Stimulated activated CD8-positive, alpha-beta memory T cell treated with anti-CD3 and anti-CD28 coated beads, Interleukin-12 subunit alpha, Interleukin-12 subunit beta, amount 100 ng/mL, for 4 hours (primary cell): Measurements from ENCODE around the gene DOCK10.
A peak's percentile ranks its signal among the peaks of the same experiment; 100 is the strongest.

Experiments
- DNase-seq: peaks from one replicate; pipeline ENCODE4 v3.0.0-alpha.2; 2020; ENCODE audit warnings: low read depth

Gene DOCK10

DNA sequence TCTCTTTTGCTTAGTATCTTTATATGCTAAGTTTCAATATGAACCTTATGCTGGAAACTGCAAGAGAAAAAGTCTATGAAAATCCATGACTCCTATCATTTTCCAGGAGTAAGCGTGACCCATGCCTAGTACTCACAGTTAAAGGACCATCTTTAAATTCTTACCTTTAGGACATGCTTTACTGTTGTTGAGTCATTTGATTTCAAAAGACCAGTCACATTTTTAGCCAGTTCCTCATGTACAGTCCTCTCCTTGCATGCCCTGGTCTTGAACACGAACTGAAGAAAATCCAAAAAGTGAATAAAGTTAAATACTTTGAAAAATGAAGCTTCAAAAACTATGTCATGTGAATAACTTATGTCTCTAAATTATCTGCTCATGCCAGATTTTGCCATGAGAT is 208.3 kb downstream of the DOCK10 start:
- DNase-seq: no peak

- DNase-seq: no peak
Observed at GRCh38 chr2:224832207-224832606, 210.1 kb downstream of the DOCK10 start.

DNA sequence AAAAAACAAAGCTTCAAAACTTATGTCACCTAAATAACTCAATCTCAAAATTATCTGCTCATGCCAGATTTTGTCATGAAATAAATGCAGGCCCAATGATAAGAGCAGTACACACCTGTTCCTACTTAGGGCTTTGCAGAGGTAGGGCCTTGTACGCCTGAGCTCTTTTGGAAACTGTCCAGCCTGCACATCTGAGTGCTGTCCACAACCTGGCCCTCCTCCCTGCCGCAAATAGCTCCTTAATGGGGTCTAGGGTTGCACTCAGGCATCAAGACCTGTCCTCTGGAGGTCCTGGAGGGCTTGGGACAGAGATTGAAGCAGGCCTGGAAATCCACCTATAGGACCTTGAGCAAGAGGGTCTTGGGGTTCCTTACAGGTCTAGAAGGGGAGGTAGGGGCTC is 210.7 kb downstream of the DOCK10 start:
- DNase-seq: no peak

DNA sequence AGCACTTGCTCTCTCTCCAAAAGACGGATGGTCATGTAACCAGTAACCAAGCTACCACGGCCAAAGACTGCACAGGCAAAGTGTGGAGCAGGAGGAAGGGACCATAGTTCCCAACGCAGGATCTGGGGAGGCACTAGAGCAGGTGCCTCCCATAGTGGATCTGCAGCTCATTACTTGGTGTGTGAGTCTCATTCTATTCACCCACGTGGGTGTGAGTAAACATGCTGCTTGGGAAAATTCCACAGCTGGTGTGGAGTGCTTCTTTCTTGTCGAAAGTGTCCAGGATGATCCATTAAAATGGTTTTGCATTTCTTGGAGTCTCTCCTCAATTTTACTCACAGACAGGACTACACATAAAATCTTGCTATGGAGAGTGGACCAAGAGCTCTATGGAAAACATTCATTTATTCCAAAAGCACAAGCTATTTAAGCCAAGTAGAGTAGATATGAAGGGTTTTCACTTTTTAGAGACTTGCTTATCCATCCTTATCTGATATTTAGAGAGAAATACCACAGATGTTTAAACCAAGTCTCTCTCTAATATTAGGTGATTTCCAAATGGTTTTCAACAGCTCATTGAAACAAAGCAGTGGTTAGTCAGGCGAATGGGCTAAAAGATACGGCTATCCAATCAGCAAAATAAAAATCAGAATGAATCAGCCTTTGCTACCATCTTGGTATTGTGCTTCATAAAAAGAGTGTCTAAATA is 221.8 kb downstream of the DOCK10 start:
- DNase-seq: no peak

DNA sequence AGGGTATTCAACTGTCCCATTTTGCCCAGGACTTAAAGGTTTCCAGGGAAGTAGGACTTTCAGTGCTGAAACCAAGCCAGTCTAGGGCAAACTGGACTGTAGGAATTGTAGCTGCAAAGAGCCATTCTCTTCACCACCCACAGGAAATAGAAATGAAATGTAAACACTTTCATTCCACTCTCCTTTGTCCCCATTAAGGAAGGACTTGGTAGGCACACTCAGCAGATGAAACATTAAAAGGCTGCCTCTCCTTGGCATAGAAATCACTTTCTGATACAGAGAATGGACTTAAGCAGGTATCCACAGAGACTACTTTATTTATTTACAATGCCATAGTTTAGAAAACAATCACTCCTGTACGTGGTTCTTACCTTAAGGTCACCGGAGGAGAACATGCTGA is 223.2 kb downstream of the DOCK10 start:
- no peak for DNase-seq

GRCh38 chr2:224817676-224818075 is 224.6 kb downstream of the DOCK10 start:
- no peak for DNase-seq

DNA sequence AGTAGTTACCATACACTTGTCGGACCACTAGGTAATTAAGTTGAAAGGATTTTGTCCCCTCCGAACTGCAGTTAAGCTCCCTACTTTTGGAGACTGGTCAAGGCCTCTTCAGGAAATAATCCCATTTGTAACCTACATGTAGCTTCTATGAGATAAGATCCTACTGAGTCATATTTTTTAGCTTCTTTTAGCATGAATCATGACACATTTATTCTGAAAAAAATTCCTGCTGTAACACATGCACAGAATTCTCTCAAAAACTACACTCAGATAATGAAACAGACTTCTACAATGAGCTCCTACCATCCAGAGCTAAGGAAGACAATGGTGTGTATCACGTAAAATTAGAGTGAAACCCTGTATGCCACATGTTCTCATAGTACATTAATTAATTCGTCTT is 225.5 kb downstream of the DOCK10 start:
- no peak for DNase-seq

GRCh38 chr2:224813578-224813977 is 228.7 kb downstream of the DOCK10 start:
- no peak for DNase-seq

DNA sequence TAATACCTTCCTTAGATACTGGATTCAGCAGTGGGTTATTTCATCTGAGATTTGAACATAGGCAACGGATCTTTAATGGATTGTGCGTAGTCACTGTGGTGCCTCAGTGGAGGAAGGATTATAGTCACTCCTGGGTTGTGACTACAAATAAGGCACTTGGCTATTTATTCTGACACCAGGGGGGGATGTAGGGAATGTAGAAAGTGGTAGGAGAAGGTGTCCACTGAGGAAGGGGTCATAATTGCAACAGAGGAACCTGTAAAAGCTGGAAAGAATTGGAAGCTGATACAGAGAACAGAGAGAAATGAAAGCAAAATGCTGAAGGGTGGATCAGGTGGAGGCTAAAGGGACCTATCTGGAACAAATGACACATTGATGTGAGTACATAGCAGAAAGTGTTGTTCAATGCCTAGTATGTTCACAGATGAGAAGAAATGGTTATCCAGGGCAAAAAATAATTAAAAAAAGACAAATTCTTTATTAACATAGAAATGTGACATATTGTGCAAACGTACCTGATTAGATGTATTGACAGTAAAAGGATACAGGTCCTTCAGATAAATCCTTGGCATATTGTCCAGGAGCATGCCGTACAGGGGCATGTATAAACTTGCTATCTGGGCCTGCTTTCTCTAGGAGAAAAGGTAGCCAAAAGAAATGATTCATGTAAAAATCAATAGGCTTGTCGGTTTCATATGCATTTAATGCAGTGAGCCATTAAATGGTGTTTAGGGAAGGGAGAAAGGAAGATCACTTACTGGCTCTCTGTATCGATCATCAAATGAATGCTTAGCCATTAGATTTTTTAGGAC is 234.9 kb downstream of the DOCK10 start:
- DNase-seq: no peak

DNA sequence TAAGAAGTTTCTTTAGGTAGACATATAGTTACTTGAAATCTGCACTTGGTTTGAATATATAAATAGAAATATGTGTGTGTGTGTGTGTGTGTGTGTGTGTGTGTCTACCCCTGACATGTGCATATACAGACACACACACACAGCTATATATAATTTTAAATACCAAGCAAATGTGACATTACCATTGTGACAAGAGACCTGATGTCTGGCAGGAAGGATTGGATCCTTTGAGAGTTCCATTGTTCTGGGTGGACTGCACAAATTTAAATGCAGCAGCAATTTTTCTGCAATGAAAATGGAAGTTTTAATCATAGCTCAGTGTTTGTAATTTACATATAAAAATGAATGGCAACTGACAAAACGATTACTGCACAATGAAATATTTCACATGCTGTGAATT is 238.3 kb downstream of the DOCK10 start:
- no peak for DNase-seq

DNA sequence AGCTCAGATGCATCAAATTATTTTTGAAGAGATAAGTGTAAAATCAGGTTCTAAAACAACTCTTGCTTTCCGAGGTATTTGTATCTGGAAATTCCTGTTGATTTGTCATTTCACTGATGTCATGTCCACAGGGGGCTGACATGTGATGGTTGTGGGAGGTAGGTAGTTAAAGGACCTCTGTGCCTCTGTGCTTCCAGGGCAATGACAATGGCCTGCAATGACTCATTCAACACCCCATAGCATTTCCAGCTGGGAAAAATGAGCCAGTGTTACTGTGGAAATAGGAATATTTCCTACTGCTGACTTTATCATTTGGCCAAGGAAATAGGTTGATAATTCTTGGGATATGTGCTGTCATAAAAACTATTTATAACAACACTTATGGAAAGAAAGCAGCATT is 239.9 kb downstream of the DOCK10 start:
- DNase-seq: no peak

GRCh38 chr2:224801360-224801759 is 240.9 kb downstream of the DOCK10 start:
- no peak for DNase-seq

- DNase-seq: no peak
Observed at GRCh38 chr2:224799691-224800090, 242.6 kb downstream of the DOCK10 start.

GRCh38 chr2:224798180-224798579 is 244.1 kb downstream of the DOCK10 start:
- no peak for DNase-seq

- no peak for DNase-seq
Observed at GRCh38 chr2:224796695-224797305, 245.5 kb downstream of the DOCK10 start.

DNA sequence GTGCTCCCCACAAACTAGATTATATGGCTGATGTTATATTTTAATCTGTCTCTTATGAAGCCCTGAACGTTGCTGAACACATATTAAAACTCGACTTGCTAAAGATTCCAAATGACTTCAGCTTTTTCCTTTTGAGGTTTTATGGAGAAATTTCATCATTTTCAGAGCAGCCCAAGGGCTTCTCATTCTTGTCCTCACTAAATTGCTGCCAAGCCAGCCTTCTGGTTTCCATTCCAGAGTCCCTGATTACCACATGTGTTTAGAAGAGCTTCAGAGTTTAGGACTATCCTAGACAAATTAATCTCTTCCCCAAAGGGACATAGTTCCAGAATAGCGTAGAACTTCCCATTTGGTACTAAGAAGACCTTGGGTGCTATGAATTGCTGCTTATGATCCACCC is 248.3 kb downstream of the DOCK10 start:
- DNase-seq: no peak

- no peak for DNase-seq
Observed at GRCh38 chr2:224786848-224787247, 255.4 kb downstream of the DOCK10 start.

DNA sequence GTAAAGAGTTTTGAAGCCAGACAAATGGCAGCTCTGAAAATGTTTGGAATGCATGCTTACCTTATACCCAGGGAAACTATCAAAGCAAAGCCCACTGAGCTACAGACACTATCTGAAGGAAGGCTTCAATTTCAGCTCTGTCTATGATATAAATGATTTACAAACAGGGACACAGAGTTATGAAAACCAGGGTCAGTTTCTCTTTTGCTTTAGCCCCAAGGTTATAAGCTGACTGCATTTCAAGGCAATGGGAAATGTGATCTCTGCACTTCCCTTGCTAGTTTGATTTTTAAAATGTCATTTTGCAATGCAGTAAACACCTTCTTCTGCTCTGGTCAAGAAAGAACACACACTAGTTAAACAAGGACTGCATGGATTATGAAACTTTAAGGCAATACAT is 260.9 kb downstream of the DOCK10 start:
- no peak for DNase-seq

- DNase-seq: no peak
Observed at GRCh38 chr2:224780823-224781222, 261.4 kb downstream of the DOCK10 start.

DNA sequence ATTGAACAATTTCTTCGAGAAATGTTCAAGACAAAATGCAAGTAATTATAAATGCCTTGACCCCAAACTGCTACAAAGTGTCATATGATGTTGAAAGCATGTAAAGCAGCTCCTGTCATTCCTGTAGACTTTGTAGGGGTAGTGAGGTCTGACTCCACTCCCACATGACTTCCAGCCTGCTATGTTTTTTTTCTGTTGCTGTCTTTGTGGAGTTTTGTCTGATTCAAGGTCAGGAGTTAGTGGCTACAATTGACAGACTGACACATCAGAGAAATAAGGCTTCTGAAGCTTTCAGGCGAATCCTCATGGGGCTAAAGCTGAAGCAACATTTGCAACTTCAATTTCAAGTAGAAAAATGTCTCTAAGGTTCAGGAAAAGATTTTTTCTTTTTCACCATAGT is 262.2 kb downstream of the DOCK10 start:
- no peak for DNase-seq

GRCh38 chr2:224778474-224778877 is 263.8 kb downstream of the DOCK10 start:
- peak; percentile 9 for DNase-seq

DNA sequence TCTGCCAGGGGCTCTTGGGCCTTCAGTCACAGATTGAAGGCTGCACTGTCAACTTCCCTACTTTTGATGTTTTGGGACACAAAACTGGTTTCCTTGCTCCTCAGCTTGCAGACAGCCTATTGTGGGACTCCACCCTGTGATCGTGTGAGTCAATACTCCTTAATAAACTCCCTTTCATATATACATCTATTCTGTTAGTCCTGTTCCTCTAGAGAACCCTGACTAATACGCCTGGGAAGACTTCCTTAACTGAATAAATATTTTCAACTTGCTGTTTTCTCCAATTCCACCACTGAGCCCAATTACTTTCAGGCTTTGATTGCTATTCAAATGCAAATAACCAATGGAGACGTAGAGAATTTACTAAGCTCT is 264.7 kb downstream of the DOCK10 start:
- DNase-seq: no peak
